A549 (cell line): Measurements from ENCODE around the gene ZSCAN10. TPM values are rescaled to one million over a fixed set of nuclear protein-coding genes. Genes with fewer than 3 reads are reported as not detected.

Experiments used
- ATAC-seq, 2 experiments: fragments of 200-7000 bp in 1 of 2; fragments of >200 bp in 1 of 2; cut with Nextera tagmentation in 1 of 2; cut with Tn5 transposase in 1 of 2; 3 replicates each; pipeline versions ENCODE4 v1.8.0 to v1.9.1; 2018 to 2020; ENCODE audit warnings: mild to moderate bottlenecking in 1 of 2, moderate library complexity in 1 of 2
- CTCF ChIA-PET: fragments of 300-600 bp; sonication (Branson Sonifier 250); formaldehyde crosslinking; extraction: SDS; loops from one replicate; lab custom pipeline; 2021; ENCODE audit warnings: antibody characterized with exemption, inconsistent platforms; lab: Yijun Ruan, JAX
- POLR2A ChIA-PET: fragments of 350-600 bp; formaldehyde crosslinking; extraction: SDS; loops from one replicate; lab custom pipeline; 2021; ENCODE audit warnings: antibody characterized with exemption, inconsistent platforms; lab: Yijun Ruan, JAX
- DNase-seq, 2 experiments: peaks; one replicate each; pipeline versions ENCODE4 v3.0.0 to v3.0.0-alpha.2; 2011 to 2016; ENCODE audit warnings: low read depth in 1 of 2, low spot score in 1 of 2
- FAIRE-seq: peaks from 2 replicates; lab custom pipeline; 2011; peaks lifted over from hg19 to GRCh38; lab: Jason Lieb, UNC
- H3K27ac ChIP-seq, 2 experiments: fragments of >200 bp; sonication (Bioruptor Twin); formaldehyde crosslinking; 3 replicates each; pipeline ENCODE4 v1.5.1; 2016 to 2017
- H3K4me1 ChIP-seq: fragments of >200 bp; sonication (Bioruptor Twin); formaldehyde crosslinking; 3 replicates; pipeline ENCODE4 v1.6.1; 2016
- H3K4me2 ChIP-seq: fragments of >200 bp; sonication (Bioruptor Twin); formaldehyde crosslinking; 3 replicates; pipeline ENCODE4 v1.6.1; 2016
- H3K4me3 ChIP-seq: fragments of >200 bp; sonication (Bioruptor Twin); formaldehyde crosslinking; 3 replicates; pipeline ENCODE4 v1.5.1; 2016
- H3K9me3 ChIP-seq: fragments of >200 bp; sonication (Bioruptor Twin); formaldehyde crosslinking; 3 replicates; pipeline ENCODE4 v1.6.1; 2016
- ATOH8 ChIP-seq: fragments of 250-450 bp; sonication (Bioruptor Pico); IDR thresholded peaks from 2 replicates; pipeline ENCODE4 v1.5.0; 2020; ENCODE audit warnings: low read depth, mild to moderate bottlenecking, moderate library complexity
- BCL3 ChIP-seq: fragments of >200 bp; sonication (Bioruptor Twin); formaldehyde crosslinking; IDR thresholded peaks from 3 replicates; pipeline ENCODE4 v1.6.1; 2016
- BHLHE40 ChIP-seq: IDR thresholded peaks from 2 replicates; pipeline ENCODE4 v1.6.1; 2012; ENCODE audit warnings: low read depth, low read length, inconsistent platforms
- CBX2 ChIP-seq: fragments of 200-600 bp; sonication (generic); IDR thresholded peaks from 2 replicates; pipeline ENCODE4 v1.6.1; 2016; ENCODE audit warnings: low read depth, mild to moderate bottlenecking, borderline replicate concordance
- CBX8 ChIP-seq: fragments of 200-600 bp; sonication (generic); IDR thresholded peaks from 2 replicates; pipeline ENCODE4 v1.6.1; 2016
- CEBPB ChIP-seq, 2 experiments: fragments of >200 bp in 1 of 2; sonication (Bioruptor Twin) in 1 of 2; formaldehyde crosslinking in 1 of 2; IDR thresholded peaks; 2 replicates each; pipeline ENCODE4 v1.6.1; 2012 to 2016
- CHD4 ChIP-seq: fragments of 200-600 bp; sonication (generic); IDR thresholded peaks from 2 replicates; pipeline ENCODE4 v1.6.1; 2016; ENCODE audit warnings: antibody characterized with exemption, mild to moderate bottlenecking, borderline replicate concordance
- EHF ChIP-seq: fragments of 250-450 bp; sonication (Bioruptor Pico); IDR thresholded peaks from 2 replicates; pipeline ENCODE4 v1.5.0; 2020; ENCODE audit warnings: mild to moderate bottlenecking
- HDAC2 ChIP-seq: fragments of 200-600 bp; sonication (generic); IDR thresholded peaks from 2 replicates; pipeline ENCODE4 v1.6.1; 2016
- HES2 ChIP-seq: fragments of >200 bp; sonication (Bioruptor Twin); formaldehyde crosslinking; IDR thresholded peaks from 2 replicates; pipeline ENCODE4 v1.6.1; 2016
- HMGXB4 ChIP-seq: fragments of 250-450 bp; sonication (Bioruptor Pico); IDR thresholded peaks from 2 replicates; pipeline ENCODE4 v1.5.0; 2021; ENCODE audit warnings: mild to moderate bottlenecking, moderate library complexity, borderline replicate concordance
- HOXA7 ChIP-seq: fragments of 250-450 bp; sonication (Bioruptor Pico); IDR thresholded peaks from 2 replicates; pipeline ENCODE4 v1.5.0; 2020; ENCODE audit warnings: mild to moderate bottlenecking, moderate library complexity
- JUN ChIP-seq, 2 experiments: fragments of >200 bp; sonication (Bioruptor Twin); formaldehyde crosslinking; IDR thresholded peaks; 2 replicates in 1 of 2; 3 replicates in 1 of 2; pipeline ENCODE4 v1.6.1; 2016 to 2017
- KDM1A ChIP-seq: fragments of 200-600 bp; sonication (generic); IDR thresholded peaks from 2 replicates; pipeline ENCODE4 v1.6.1; 2016; ENCODE audit warnings: low read depth, mild to moderate bottlenecking
- KDM5A ChIP-seq: fragments of 200-600 bp; sonication (generic); IDR thresholded peaks from 2 replicates; pipeline ENCODE4 v1.6.1; 2016; ENCODE audit warnings: antibody characterized with exemption, mild to moderate bottlenecking
- MAX ChIP-seq: IDR thresholded peaks from 2 replicates; pipeline ENCODE4 v1.6.1; 2012
- MAZ ChIP-seq: fragments of 150-350 bp; IDR thresholded peaks from 2 replicates; pipeline ENCODE4 v1.6.1; 2014; ENCODE audit warnings: antibody characterized with exemption, low read depth, low read length, borderline replicate concordance
- MYC ChIP-seq: IDR thresholded peaks from 2 replicates; pipeline ENCODE4 v1.6.1; 2012; ENCODE audit warnings: mild to moderate bottlenecking, inconsistent platforms, low read length, improper control_type of control experiment, borderline replicate concordance
- NFE2L2 ChIP-seq: fragments of 150-350 bp; conservative IDR thresholded peaks from 2 replicates; pipeline ENCODE4 v1.6.1; 2014; ENCODE audit warnings: low read length
- PBX3 ChIP-seq: IDR thresholded peaks from 2 replicates; pipeline ENCODE4 v1.6.1; 2012
- PHF8 ChIP-seq: fragments of 200-600 bp; sonication (generic); IDR thresholded peaks from 2 replicates; pipeline ENCODE4 v1.6.1; 2016; ENCODE audit warnings: low read depth, mild to moderate bottlenecking, antibody characterized with exemption, moderate library complexity, borderline replicate concordance
- POLR2A ChIP-seq: IDR thresholded peaks from 2 replicates; pipeline ENCODE4 v1.6.1; 2012; ENCODE audit warnings: mild to moderate bottlenecking, low read length
- POLR2AphosphoS2 ChIP-seq: conservative IDR thresholded peaks from 2 replicates; pipeline ENCODE4 v1.6.1; 2012; ENCODE audit warnings: low read length, improper control_type of control experiment, inconsistent platforms
- RCOR1 ChIP-seq: fragments of 150-350 bp; IDR thresholded peaks from 2 replicates; pipeline ENCODE4 v1.6.1; 2014; ENCODE audit warnings: antibody characterized with exemption, low read length, low read depth
- SMC3 ChIP-seq: fragments of >200 bp; sonication (Bioruptor Twin); formaldehyde crosslinking; IDR thresholded peaks from 3 replicates; pipeline ENCODE4 v1.6.1; 2018; ENCODE audit warnings: inconsistent platforms
- TFCP2L1 ChIP-seq: fragments of 250-450 bp; sonication (Bioruptor Pico); IDR thresholded peaks from 2 replicates; pipeline ENCODE4 v1.5.0; 2021; ENCODE audit warnings: mild to moderate bottlenecking
- ZC3H11A ChIP-seq: fragments of 450-650 bp; IDR thresholded peaks from 2 replicates; pipeline ENCODE4 v1.6.1; 2014; ENCODE audit warnings: antibody characterized with exemption, mild to moderate bottlenecking
- ZNF302 ChIP-seq: fragments of 250-450 bp; sonication (Bioruptor Pico); IDR thresholded peaks from 2 replicates; pipeline ENCODE4 v1.9.0; 2021; ENCODE audit warnings: inconsistent platforms, mild to moderate bottlenecking, moderate library complexity
- ZSCAN20 ChIP-seq: fragments of 250-450 bp; sonication (Bioruptor Pico); IDR thresholded peaks from 2 replicates; pipeline ENCODE4 v1.8.0; 2022; ENCODE audit warnings: mild to moderate bottlenecking, moderate library complexity
- WGBS: methylation state at CpG from one replicate; pipeline ENCODE4 v1.1.6; 2017; ENCODE audit errors: missing lambda C conversion rate; 5-methylcytosine and 5-hydroxymethylcytosine counted together
- polyA plus RNA-seq, 4 experiments: library from polyadenylated mRNA; depleted of rRNA in 3 of 4; stranded (reverse); fragments of >200 nt; fragmentation: RNase III in 1 of 4; extraction: RNeasy Plus Mini Kit Qiagen cat#74134 plus additional on column Dnase treatment in 1 of 4; gene quantifications; 2 replicates in 3 of 4; 3 replicates in 1 of 4; pipeline ENCODE4 v1.2.3, GENCODE V29; 2011 to 2017

The ZSCAN10 gene
- polyA plus RNA-seq, 2 of the 4 experiments (the other 2 are of a cell fraction), result 0.08 TPM; not detected in 1

GRCh38 chr16:3112058-3112880, 13.2 kb upstream of the ZSCAN10 start, which contains the start of gene ZNF205:
ZNF205 (plus strand) TSS chr16:3112586; CDS start chr16:3113431, 845 bp downstream.
- peaks cover 18% of the 10 kb centered on the region for H3K4me1 ChIP-seq
- peak; percentile 85 to 94 for DNase-seq
- no peaks in the 10 kb centered on the region for H3K9me3 ChIP-seq
- TF ChIP-seq TFCP2L1 (CRISPR knock-in tag) (no peak), NFE2L2 (no peak), POLR2A (peak; percentile 39; the same call in 1 of the 2 replicates), CBX2 (no peak), BCL3 (peak; percentile 48; the same call in 2 of the 3 replicates), BHLHE40 (0 out of 2 replicates have a peak, but pooled peaks have one; percentile 21), MAZ (peak; percentile 91; the same call in 1 of the 2 replicates), MAX (peak; percentile 78), KDM5A (peak; percentile 55; the same call in 1 of the 2 replicates), HOXA7 (no peak), PBX3 (no peak), ZC3H11A (0 out of 2 replicates have a peak, but pooled peaks have one; percentile 7), SMC3 (peak; percentile 8; the same call in 1 of the 3 replicates), HES2 (no peak), MYC (0 out of 2 replicates have a peak, but pooled peaks have one; percentile 65), EHF (CRISPR knock-in tag) (no peak), JUN (IDR thresholded peaks at IDR 0.05) (peak in 1 of 2 experiments; percentile 72; a peak in 3 of 5 replicates), ZNF302 (CRISPR knock-in tag) (no peak), PHF8 (peak; percentile 32; the same call in 1 of the 2 replicates), KDM1A (no peak), POLR2AphosphoS2 (no peak)
- no peak for FAIRE-seq
- ChIA-PET POLR2A (interaction anchor here (0.5 to 2.1 kb wide), 4 partner anchors 10 to 23 kb away, joined by 3 to 10 read pairs (median 6); partner anchors contain the start of gene ZNF213), CTCF (interaction anchor here (0.9 to 6.5 kb wide), 7 partner anchors 10 to 80 kb away, joined by 3 to 46 read pairs (median 10); no protein-coding TSS in a partner anchor)
- H3K27ac ChIP-seq, result peak within 1 kb of the TSS; percentile 90 to 96
- peak; percentile 95 to 98 for ATAC-seq
- 9% methylated on average over 11 of the region's 23 CpGs for WGBS
- H3K4me2 ChIP-seq, result peak within 1 kb of the TSS; percentile 87
- H3K4me3 ChIP-seq, result peak within 1 kb of the TSS; percentile 84

- no peak for FAIRE-seq
- peak overlapping the region; percentile 88 to 95 for H3K27ac ChIP-seq
- ChIA-PET CTCF (interaction anchor here (1.1 to 1.4 kb wide), 6 partner anchors 8 to 23 kb away, joined by 3 to 4 read pairs (median 4); no protein-coding TSS in a partner anchor), POLR2A (interaction anchor here (0.6 to 1.7 kb wide), 14 partner anchors 8 to 85 kb away, joined by 3 to 9 read pairs (median 4); partner anchors contain the start of genes THOC6 and ZNF213)
- no peaks in the 10 kb centered on the region for H3K9me3 ChIP-seq
- peak; percentile 96 to 98 for ATAC-seq
- H3K4me1 ChIP-seq, result 0 out of 3 replicates have a peak, but pooled peaks cover 3% of the 10 kb centered on the region
- peak overlapping the region; percentile 89 for H3K4me2 ChIP-seq
- WGBS, result 3% methylated on average over 40 of the region's 74 CpGs
- peak overlapping the region; percentile 59 for H3K4me3 ChIP-seq
- DNase-seq, result peak; percentile 91 to 95
- no peak for TF ChIP-seq CEBPB (IDR thresholded peaks at IDR 0.05)
- TF ChIP-seq ATOH8, result no peak
- 0 out of 3 replicates have a peak, but pooled peaks have one; percentile 10 for TF ChIP-seq SMC3
- TF ChIP-seq HES2, result no peak
- TF ChIP-seq ZSCAN20 (CRISPR knock-in tag), result no peak
- no peak for TF ChIP-seq CBX8
- TF ChIP-seq TFCP2L1 (CRISPR knock-in tag), result no peak
- TF ChIP-seq CHD4, result no peak
- no peak for TF ChIP-seq HDAC2
- TF ChIP-seq RCOR1, result no peak
- peak; percentile 86 for TF ChIP-seq POLR2A
- no peak; the same call in 1 of the 2 replicates for TF ChIP-seq HMGXB4 (CRISPR knock-in tag)
- TF ChIP-seq ZNF302 (CRISPR knock-in tag), result no peak
These were observed 7.3 kb upstream of the ZSCAN10 start for GRCh38 chr16:3106205-3106928.
